ENCODE measurements around the gene RASL11B. TPM values are rescaled to one million over a fixed set of nuclear protein-coding genes. Genes with fewer than 3 reads are reported as not detected.
A peak's percentile ranks its signal among the peaks of the same experiment; 100 is the strongest.

The RASL11B gene
- total RNA-seq, 1 donor from 2014 or later, result 24.8 TPM

GRCh38 chr4:52910115-52910514 is 48.0 kb downstream of the RASL11B start:
- H3K27me3 Mint-ChIP-seq (ENCODE audit: unreplicated experiment), result no peaks in the 10 kb centered on the region
- no peak overlapping the region for H3K4me3 Mint-ChIP-seq (ENCODE audit: unreplicated experiment)
- peaks cover 3% of the 10 kb centered on the region for H3K9me3 Mint-ChIP-seq (ENCODE audit: unreplicated experiment)
- peaks cover 4% of the 10 kb centered on the region for H3K36me3 Mint-ChIP-seq (ENCODE audit: unreplicated experiment)
- no peak overlapping the region for H3K27ac Mint-ChIP-seq (ENCODE audit: unreplicated experiment)
- DNase-seq, result no peak
- no peak for TF ChIP-seq CTCF (IDR thresholded peaks at IDR 0.05; ENCODE audit: partially characterized antibody, unreplicated experiment)
- H3K4me1 Mint-ChIP-seq (ENCODE audit: low read depth, unreplicated experiment), result no peaks in the 10 kb centered on the region

GRCh38 chr4:52911684-52912294 is 49.7 kb downstream of the RASL11B start:
- no peak overlapping the region for H3K27ac Mint-ChIP-seq (ENCODE audit: unreplicated experiment)
- DNase-seq, result peak; percentile 90
- no peak overlapping the region for H3K4me3 Mint-ChIP-seq (ENCODE audit: unreplicated experiment)
- peaks cover 4% of the 10 kb centered on the region for H3K36me3 Mint-ChIP-seq (ENCODE audit: unreplicated experiment)
- H3K4me1 Mint-ChIP-seq (ENCODE audit: low read depth, unreplicated experiment), result no peaks in the 10 kb centered on the region
- H3K27me3 Mint-ChIP-seq (ENCODE audit: unreplicated experiment), result no peaks in the 10 kb centered on the region
- peak; percentile 86 for TF ChIP-seq CTCF (IDR thresholded peaks at IDR 0.05; ENCODE audit: partially characterized antibody, unreplicated experiment)
- peaks cover 3% of the 10 kb centered on the region for H3K9me3 Mint-ChIP-seq (ENCODE audit: unreplicated experiment)

- no peak for TF ChIP-seq CTCF (IDR thresholded peaks at IDR 0.05; ENCODE audit: partially characterized antibody, unreplicated experiment)
- no peaks in the 10 kb centered on the region for H3K4me1 Mint-ChIP-seq (ENCODE audit: low read depth, unreplicated experiment)
- H3K27me3 Mint-ChIP-seq (ENCODE audit: unreplicated experiment), result no peaks in the 10 kb centered on the region
- no peak overlapping the region for H3K4me3 Mint-ChIP-seq (ENCODE audit: unreplicated experiment)
- H3K9me3 Mint-ChIP-seq (ENCODE audit: unreplicated experiment), result peaks cover 3% of the 10 kb centered on the region
- peaks cover 4% of the 10 kb centered on the region for H3K36me3 Mint-ChIP-seq (ENCODE audit: unreplicated experiment)
- no peak overlapping the region for H3K27ac Mint-ChIP-seq (ENCODE audit: unreplicated experiment)
- no peak for DNase-seq
Observed at GRCh38 chr4:52912608-52913007, 50.5 kb downstream of the RASL11B start.

GRCh38 chr4:52914051-52914605 is 52.0 kb downstream of the RASL11B start:
- Mint-ChIP-seq H3K27me3 (ENCODE audit: unreplicated experiment) (no peaks in the 10 kb centered on the region), H3K36me3 (ENCODE audit: unreplicated experiment) (peaks cover 3% of the 10 kb centered on the region), H3K4me1 (ENCODE audit: low read depth, unreplicated experiment) (no peaks in the 10 kb centered on the region), H3K9me3 (ENCODE audit: unreplicated experiment) (peaks cover 3% of the 10 kb centered on the region), H3K27ac (ENCODE audit: unreplicated experiment) (no peak overlapping the region), H3K4me3 (ENCODE audit: unreplicated experiment) (no peak overlapping the region)
- no peak for TF ChIP-seq CTCF (IDR thresholded peaks at IDR 0.05; ENCODE audit: partially characterized antibody, unreplicated experiment)
- no peak for DNase-seq

GRCh38 chr4:52915191-52915590 is 53.1 kb downstream of the RASL11B start:
- Mint-ChIP-seq H3K36me3 (ENCODE audit: unreplicated experiment) (no peaks in the 10 kb centered on the region), H3K4me3 (ENCODE audit: unreplicated experiment) (no peak overlapping the region), H3K4me1 (ENCODE audit: low read depth, unreplicated experiment) (no peaks in the 10 kb centered on the region), H3K27me3 (ENCODE audit: unreplicated experiment) (no peaks in the 10 kb centered on the region), H3K27ac (ENCODE audit: unreplicated experiment) (no peak overlapping the region), H3K9me3 (ENCODE audit: unreplicated experiment) (peaks cover 3% of the 10 kb centered on the region)
- TF ChIP-seq CTCF (IDR thresholded peaks at IDR 0.05; ENCODE audit: partially characterized antibody, unreplicated experiment), result no peak
- no peak for DNase-seq

Measured in glutamatergic neuron (in vitro differentiated cells).